GM19452 (cell line): ENCODE measurements around the gene RAB1A.

ENCODE experiments used
- ATAC-seq: cut with Tn5 transposase; IDR thresholded peaks from one replicate; pipeline ENCODE4 v1.9.1; 2021; ENCODE audit not compliant: unreplicated experiment

The RAB1A gene

GRCh38 chr2:65062843-65063825 lies 66.8 kb downstream of the RAB1A start:
- no peak for ATAC-seq

DNA sequence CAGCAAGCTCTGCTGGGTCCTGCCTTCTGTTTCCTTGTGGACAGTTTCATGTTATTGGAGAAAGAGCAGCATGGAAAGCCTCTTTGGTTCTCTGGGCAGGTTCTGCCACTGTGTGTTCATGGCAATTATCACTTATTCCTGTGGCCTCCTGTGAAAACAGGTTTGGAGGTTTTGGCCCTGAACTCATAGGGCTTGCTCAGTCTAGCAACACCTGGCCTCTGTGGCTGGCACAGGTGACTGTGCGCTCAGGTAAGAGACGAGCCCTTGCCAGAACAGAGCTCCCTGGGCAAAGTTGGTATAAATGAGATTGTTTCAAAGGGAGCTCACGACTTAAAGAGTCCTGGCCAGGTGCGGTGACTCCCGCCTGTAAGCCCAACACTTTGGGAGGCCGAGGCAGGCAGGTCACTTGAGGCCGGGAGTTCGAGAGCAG lies 68.0 kb downstream of the RAB1A start:
- ATAC-seq: no peak

- ATAC-seq: no peak
Observed at GRCh38 chr2:65061146-65061909, 68.6 kb downstream of the RAB1A start.

GRCh38 chr2:65059071-65059470 lies 70.8 kb downstream of the RAB1A start:
- ATAC-seq: no peak

GRCh38 chr2:65057391-65058052 lies 72.4 kb downstream of the RAB1A start:
- ATAC-seq: no peak

- no peak for ATAC-seq
Observed at GRCh38 chr2:65057054-65057375, 72.9 kb downstream of the RAB1A start.

DNA sequence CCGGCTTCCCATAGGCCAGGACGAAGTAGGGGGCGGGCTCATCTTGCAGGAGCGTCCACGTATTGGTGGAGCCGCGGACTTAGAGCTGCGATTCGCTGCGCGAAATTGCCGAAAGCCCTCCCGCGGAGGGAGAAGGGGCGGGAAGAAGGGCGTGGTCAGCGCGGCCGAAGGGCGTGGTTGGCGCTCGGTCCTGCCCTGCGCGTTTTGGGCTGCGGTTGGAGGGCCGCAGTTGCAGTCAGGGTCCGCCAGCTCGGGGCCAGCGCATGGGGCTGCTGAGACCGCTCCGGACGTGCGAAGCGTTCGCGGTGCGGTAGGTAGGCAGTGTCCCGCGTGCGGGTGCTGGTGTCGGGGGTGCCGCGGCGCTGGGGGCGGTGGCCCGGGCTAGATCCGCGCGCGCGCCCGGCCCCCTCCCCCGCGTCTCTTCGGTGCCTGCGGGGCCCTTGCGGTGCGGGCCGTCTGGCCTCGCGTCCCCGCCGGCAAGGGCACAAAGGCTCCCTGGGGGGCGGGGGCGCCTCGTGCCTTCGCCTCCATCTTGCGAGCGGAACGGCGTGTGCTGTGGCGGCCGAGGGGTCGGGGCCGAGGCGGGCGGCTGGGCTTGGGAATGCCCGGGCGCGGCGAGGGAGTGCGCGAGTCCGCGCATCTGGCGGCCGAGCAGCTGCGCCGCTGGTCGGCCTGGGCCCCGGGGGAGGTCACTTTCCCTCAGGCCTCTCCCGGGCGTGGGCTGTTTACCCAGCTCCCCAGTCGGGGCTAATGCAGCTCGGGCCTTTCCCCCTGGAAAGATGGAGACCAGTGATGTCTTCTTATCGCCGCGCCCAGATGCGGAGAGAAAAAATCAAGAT lies 73.5 kb downstream of the RAB1A start, which contains the start of gene CEP68:
TSS of gene CEP68 (plus strand) at position 202 of the 839 bp plus-strand sequence. CDS start 13,029 bp downstream, outside the sequence.
- ATAC-seq: peak; percentile 85

DNA sequence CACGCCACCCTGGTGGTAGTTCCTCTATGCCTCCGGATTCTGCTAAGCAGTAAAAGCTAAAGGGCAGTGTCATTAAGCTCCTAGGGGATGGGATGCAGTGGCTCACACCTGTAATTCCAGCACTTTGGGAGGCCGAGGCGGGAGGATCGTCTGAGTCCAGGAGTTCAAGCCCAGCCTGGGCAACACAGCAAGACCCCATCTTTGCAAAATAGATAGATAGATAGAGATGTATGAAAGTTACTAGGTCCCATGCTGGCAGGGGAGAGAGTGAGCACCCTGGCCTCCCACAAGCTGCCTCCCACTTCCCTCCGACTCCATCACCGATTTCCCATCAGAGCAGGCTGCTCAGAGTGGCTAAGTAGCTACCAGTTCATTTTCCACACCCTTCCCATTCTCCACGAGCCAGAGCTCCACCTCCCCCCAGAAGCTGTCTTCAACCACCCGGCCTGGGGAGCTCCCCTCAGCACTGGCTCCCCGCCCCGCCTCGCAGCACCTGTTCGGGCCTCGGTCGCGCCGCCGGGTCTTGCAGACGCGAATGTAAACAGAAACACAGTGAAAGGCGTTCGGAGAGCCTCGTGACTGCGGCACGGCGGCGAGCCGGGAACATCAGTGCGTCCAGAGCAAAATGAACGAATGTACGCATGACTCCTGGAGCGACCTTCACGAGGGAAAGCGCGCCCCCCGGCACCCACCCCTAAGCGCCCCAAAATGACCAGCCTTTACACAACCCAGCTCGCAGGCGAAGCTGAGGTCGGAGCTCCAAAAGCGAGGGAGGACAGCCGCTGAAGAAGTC lies 74.3 kb downstream of the RAB1A start:
- ATAC-seq: peak; percentile 36

DNA sequence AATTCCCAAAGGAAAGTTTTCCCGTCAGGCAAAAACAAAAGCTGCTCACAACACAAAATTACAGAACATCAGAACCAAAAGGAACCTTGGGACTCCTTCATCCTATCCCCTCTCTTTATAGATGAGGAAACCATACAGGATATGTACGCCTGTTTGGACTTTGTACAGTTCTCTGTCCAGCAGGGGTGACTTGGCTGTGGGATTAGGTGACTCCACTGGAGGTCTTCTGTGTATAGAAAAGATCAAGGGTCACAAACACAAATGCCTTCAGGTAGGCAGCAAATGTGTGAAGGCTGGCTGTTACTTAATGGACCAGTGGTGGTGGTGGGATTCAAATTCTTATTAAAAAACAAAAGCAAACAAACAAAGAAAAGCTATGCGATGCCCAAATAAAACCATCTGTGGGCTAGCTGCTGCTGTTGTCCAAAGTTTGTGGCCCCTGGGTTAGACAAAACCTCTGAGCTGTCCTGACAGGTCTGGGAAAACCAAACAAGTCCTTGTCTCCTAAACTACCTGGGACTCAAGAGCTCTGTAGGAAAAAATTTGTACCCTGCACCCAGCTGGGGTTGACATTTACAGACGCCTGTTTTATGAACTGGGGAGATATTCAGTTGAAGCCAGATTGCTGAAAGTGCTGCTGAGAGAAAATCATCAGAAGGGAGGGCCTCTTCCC lies 75.0 kb downstream of the RAB1A start:
- no peak for ATAC-seq

DNA sequence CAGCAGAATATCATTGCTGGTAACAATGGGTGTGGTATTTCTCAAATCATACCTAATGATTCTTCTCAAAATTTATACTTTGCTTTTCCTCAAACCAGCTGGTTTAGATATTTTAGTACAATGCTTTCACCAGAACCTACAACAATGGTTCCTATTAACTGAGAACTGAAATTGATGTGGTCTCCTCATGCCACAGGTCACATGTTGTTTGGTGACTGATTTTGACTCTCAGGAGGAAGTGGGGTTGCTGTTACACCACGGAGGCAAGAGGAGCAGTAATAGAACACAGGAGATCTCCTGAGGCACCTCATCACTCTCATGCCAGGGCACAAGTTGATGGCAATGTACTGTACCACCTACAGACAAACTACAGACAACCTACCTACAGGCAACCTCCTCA lies 76.7 kb downstream of the RAB1A start:
- peak; percentile 51 for ATAC-seq

GRCh38 chr2:65050931-65051330 lies 79.0 kb downstream of the RAB1A start:
- no peak for ATAC-seq

GRCh38 chr2:65049010-65049639 lies 80.8 kb downstream of the RAB1A start:
- no peak for ATAC-seq

DNA sequence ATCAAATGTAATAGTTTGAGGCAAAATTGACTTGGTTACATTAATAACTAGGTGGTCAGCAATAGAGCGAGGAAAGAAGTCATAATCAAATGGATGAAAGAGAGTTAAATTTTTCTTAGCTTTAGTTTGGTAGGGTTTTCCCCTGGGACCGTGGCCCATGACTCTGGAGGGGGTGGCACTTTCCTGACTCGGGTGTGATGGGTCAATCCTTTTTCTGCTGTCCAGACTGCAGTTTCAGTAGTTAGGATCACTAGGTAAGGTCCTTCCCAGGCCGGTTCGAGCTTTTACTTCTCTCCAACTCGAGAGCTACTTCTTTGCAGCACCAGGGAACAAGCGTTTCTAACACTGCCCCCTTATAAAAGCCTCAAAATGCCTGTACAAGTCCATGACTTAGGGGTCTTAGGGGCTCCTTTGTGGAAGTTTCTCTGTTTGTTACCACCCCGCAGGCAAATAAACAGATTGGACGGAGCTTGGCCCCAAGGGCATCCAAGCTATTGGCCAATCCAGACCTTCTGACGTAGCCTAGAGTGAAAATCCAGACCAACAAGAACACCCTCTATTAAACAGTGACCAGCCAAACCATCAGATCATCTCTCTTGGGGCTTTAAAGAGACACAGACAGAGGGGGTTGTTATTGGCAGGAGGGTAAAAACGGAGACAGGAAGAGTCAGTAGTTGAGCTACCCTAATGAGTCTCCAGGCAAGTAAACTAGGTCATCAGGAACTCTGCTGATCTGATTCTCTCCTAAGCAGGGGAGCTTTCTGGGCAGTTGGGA lies 83.1 kb downstream of the RAB1A start:
- ATAC-seq: no peak

GRCh38 chr2:65045651-65046050 lies 84.3 kb downstream of the RAB1A start:
- no peak for ATAC-seq

DNA sequence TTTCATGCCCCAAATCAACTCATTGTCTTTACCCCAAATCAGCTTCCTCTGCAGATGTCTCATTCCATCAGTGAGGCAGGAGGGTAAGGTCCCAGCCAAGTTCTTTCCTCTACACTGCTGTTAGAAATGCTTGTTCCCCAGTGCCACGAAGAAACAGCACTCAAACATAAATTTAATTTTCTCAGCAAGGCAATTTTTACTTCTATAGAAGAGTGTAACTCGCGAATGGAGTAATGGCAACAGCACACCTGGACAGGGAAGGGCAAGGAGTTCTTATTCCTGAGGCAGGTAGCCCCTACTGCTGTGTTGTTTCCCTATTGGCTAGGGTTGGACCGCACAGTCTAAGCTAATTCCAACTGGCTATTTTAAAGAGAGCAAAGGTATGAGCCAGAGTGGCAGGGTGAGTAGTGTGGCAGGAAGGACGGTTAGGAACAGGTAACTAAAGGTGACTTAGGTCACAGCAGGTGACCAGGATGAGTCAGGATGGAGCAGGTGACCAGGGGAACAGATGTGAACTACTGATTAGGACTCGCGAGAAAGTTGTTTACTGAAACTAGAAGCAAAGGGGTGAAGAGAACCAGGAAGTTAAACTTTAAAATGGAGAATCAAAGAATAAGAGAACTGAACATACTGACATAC lies 85.7 kb downstream of the RAB1A start:
- ATAC-seq: no peak

DNA sequence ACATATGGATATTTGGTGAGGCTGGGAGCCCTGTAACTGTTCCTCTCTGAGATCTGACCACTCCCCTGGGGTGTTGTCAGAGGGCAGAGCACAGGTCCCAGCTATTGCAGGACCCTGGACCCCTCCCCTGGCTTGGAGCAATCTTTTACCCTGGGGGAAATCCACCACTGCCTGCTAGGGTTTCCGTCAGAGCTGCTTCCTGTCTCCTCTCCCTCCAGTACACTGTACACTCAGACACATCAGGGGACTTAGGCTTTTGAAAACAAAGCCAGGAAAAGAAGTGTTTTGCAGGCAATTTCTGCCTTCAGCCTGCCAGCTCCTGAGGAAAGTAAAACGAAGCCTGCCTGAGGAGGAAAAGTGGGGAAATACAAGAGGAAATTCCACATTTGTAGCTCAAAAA lies 86.9 kb downstream of the RAB1A start:
- ATAC-seq: no peak
